Measurements from ENCODE around the gene MYRIP.
"Not testable (repeated sequence)": the region's sequence is repeated elsewhere in the genome, so short reads cannot be mapped to it uniquely, and the experiment has no call there.

DNA sequence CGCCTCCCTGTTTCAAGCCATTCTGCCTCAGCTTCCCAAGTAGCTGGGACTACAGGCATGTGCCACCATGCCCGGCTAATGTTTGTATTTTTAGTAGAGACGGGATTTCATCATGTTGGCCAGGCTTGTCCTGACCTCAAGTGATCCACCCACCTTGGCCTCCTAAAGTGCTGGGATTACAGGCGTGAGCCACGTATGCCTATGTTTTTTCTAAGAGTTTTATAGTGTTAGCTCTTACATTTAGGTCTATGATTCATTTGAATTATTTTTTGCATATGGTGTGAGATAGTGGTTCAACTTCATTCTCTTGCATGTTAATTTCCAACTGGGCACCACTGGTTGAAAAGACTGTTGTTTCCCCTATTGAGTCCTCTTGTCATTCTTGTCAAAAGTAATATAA, 473.6 kb downstream of the MYRIP start:
- not testable (repeated sequence) for TF ChIP-seq RAD21 (IDR thresholded peaks at IDR 0.05; ENCODE audit: low read depth)
- TF ChIP-seq, protein P1, sequence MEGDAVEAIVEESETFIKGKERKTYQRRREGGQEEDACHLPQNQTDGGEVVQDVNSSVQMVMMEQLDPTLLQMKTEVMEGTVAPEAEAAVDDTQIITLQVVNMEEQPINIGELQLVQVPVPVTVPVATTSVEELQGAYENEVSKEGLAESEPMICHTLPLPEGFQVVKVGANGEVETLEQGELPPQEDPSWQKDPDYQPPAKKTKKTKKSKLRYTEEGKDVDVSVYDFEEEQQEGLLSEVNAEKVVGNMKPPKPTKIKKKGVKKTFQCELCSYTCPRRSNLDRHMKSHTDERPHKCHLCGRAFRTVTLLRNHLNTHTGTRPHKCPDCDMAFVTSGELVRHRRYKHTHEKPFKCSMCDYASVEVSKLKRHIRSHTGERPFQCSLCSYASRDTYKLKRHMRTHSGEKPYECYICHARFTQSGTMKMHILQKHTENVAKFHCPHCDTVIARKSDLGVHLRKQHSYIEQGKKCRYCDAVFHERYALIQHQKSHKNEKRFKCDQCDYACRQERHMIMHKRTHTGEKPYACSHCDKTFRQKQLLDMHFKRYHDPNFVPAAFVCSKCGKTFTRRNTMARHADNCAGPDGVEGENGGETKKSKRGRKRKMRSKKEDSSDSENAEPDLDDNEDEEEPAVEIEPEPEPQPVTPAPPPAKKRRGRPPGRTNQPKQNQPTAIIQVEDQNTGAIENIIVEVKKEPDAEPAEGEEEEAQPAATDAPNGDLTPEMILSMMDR (IDR thresholded peaks at IDR 0.05 in 2 of 3, conservative IDR thresholded peaks at IDR 0.05 in 1 of 3; ENCODE audit: borderline replicate concordance in 1 of 3, insufficient read depth in 1 of 3, low read depth in 2 of 3, low read length in 2 of 3) = not testable (repeated sequence)

Measured in HCT116 (cell line).